HG03175 (cell line): ENCODE results near the gene FRRS1.
A peak's percentile ranks its signal among the peaks of the same experiment; 100 is the strongest.
"Not testable (repeated sequence)": the region's sequence is repeated elsewhere in the genome, so short reads cannot be mapped to it uniquely, and the experiment has no call there.

Experiments used
- ATAC-seq: cut with Tn5 transposase; IDR thresholded peaks from one replicate; pipeline ENCODE4 v1.9.1; 2021; ENCODE audit warnings: mild to moderate bottlenecking, moderate library complexity; ENCODE audit not compliant: unreplicated experiment

Gene FRRS1

DNA sequence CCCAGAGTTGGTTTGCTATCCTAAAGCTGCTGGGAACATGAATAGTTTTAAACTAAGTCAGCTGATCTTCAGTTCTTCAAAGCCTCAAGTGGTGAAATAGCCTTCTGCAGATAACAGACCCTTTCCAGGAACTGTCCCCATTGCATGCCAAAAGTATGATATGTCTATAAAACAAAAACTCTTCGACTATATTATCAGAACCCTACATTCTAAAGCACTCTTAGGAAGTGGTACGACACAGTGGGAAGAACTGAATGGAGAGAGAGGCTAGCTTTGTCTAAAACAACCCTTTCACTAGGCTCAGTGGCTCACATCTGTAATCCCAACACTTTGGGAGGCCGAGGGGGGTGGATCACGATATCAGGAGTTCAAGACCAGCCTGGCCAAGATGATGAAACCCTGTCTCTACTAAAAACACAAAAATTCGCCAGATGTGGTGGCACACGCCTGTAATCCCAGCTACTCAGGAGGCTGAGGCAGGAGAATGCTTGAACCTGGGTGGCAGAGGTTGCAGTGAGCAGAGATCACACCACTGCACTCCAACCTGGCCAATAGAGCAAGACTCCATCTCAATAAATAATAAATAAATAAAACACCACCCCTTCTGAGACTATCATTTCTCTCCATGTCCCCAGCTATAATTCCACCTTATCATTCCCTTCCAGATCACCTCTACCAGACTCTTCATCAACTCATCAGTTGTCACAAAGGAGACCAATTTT, 2.2 kb upstream of the FRRS1 start:
- no peak for ATAC-seq

DNA sequence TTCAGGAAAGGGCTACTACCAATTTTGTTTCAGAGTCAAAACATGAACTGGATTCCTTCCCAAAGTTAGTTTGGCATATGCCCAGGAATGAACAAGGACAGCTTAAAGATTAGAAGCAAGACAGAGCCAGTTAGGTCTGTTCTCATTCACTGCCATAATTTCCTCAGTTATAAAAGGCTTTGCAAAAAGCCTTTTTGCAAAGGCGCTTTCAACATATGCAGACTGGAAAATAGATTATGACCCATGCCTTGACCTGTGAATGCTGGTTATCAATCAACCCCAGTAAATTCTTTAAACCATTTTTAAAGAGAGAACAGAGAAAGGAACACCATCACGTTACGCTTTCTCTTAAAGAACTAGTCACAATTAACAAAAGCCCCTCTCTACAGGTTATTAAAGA, 1.7 kb upstream of the FRRS1 start:
- ATAC-seq, result no peak

DNA sequence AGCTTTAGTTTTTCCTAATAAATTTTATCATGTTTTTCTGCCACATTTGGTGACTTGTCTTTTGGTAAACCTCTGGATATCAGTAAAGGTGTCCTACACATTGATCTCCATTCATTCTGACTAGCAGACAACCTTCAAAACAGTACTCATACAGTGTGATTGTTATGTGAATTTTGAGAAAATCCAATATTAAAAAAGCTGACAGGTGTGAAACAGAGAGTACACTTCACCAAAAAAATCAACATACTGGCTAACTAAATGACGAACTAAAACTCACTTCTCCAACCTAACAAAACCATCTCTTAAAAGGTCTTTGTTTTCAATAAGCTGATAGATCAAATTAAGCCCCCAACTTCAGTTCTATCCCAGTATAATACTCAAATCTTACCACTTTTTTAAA, 1.5 kb downstream of the FRRS1 start:
- no peak for ATAC-seq

DNA sequence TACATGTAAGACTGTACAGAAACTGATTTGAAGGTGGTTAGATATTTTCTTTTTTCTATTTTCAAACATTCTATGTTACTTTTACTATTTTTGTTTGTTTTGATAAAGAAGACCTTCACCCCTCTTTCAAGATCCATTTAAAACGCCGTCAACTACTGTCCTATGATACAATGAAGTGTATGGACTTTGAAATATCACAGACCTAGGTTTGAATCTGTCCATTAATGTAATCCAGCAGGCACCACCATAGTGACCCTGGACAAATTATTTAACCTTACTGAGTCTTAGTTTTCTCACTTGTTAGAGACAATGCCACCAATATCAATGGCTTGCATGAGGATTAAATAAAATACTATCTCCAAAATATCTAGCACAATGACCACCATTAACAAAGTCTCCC, 2.0 kb downstream of the FRRS1 start:
- ATAC-seq, result no peak

DNA sequence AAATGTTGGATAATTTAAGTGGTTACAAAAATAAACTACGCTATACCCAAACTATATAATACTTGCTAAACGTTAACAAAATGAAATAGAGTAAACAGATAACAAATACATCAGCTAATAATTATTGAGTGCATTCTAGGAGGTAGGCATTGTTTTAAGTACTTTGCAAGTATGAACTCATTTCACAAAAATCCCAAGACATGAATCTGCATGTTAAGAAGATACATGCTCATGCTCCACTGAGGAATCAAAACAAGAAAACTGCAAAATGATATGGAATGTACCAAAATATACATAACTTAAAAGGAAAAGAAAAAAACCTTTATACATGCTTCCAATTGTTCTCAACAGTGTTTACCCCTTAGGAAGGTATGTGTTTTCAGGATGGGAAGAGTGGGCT, 2.5 kb downstream of the FRRS1 start:
- no peak for ATAC-seq

DNA sequence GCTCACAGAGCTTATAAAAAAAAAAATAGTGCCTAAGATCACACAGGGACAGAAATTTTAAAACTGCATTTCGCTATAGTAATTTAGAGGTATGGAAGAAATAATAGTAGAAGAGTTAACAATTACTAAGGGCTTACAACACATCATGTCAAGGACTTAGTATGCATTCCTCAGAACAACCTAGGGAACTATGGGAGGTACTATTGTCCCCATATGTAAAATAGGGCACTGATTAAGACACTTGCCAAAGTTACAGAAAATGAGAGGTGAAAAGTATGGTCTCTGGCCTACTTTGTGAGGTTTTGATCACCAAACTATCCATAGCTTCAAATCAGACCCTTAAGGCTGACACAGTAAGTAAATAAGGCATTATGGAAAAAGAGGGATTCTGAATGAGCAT, 4.7 kb downstream of the FRRS1 start:
- ATAC-seq, result no peak

DNA sequence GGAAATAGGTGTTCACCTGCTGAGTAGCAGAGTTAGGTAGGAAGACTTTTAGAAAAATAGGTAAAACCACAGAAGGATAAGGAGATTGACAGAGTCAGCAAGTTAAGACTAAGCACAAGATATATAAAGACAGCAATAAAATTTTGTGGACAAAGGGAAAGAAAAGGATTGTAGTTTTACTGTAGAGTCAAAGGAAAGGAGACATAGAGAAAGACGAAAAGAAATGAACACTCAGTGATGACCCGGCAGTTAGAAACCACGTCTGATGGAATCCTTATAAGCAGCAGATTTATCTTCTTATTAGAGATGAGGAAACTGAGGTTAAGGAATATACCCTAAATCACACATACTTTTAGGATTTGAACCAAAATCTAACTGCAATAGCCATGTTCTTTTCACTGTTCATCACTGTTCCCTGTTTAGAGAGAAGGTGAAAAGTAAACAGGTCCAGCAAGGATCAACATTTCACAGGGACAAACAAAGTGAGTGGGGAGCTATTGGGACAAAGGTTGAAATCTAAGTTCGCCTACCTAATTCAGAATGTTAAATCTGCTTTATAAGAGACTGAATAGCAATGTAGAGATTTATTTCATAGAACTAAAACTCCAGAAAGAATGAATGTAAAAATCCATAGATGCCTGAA, 6.8 kb downstream of the FRRS1 start:
- ATAC-seq, result no peak

DNA sequence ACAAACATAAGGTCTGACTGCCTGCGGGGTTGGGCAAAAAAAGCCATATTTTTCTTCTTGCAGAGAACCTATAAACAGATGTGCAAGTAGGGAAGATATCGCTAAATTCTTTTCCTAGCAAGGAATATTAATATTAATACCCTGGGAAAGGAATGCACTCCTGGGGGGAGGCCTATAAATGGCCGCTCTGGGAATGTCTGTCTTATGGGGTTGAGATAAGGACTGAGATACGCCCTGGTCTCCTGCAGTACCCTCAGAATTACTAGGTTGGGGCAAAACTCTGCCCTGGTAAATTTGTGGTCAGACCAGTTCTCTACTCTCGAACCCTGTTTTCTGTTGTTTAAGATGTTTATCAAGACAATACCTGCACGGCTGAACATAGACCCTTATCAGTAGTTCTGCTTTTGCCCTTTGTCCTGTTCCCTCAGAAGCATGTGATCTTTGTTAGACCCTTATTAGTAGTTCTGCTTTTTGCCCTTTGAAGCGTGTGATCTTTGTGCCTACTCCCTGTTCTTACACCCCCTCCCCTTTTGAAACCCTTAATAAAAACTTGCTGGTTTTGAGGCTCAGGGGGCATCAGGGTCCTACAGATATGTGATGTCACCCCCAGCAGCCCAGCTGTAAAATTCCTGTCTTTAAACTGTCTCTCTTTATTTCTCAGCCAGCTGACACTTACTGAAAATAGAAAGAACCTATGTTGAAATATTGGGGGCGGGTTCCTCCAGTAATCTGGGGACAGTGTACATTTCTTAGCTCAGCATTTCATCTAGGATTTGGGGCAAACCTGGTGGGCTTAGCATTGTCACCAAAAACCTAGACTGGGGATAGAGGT, 7.5 kb downstream of the FRRS1 start:
- ATAC-seq, result not testable (repeated sequence)

DNA sequence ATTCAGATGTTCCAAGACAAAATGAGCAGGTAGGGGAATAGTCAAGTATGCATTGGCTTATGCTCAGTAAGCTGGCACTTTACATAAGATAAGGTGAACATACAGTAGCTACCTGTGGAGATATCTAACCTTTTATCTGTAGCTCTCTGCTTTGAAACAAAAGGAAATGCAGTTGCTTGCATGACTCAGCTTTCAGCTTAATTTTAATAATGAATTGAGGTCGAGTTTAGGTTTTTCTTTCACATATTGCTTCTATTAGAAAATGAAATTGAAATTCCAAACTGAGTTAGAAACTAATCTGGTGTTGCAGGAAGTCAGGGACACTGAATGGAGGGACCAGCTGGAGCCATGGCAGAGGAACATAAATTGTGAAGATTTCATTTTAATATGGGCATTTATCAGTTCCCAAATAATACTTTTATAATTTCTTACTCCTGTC, 8.3 kb downstream of the FRRS1 start:
- ATAC-seq, result peak; percentile 78

DNA sequence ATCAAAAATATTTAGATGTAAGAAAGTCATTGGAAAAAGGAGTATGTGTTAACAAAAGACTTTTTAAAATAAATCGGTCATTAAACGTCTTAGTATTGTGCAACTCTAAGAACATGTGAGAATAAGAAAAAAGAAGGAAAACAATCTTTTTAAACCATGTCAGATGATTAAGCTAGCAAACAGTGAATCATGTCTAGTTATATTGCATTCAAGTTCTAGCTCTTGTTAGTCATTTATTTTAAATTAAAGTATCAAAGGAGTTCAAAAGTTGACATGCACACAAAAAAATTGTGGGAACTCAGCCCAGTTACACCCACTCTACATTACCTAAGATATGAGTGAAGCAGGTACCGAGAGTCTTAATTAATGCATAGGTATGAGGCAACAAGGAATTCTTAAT, 9.8 kb downstream of the FRRS1 start:
- ATAC-seq, result no peak

DNA sequence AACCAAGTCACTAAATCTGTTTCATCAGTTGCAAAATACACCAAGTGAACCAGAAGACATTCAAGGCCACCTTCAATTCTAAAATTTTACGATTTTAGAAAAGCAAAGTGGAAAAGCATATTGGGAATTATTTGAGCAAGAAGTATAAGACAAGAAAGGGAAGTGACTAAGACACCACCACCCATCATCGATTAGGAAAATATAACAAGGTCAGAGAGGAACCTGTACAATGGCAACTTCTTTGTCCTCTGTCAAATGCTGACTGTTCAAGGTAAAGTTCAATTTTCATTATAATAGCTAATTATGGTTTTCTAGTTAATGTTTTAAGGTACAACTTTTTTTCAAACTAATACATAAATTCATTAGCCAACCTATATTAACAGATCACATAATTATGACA, 10.8 kb downstream of the FRRS1 start:
- no peak for ATAC-seq

DNA sequence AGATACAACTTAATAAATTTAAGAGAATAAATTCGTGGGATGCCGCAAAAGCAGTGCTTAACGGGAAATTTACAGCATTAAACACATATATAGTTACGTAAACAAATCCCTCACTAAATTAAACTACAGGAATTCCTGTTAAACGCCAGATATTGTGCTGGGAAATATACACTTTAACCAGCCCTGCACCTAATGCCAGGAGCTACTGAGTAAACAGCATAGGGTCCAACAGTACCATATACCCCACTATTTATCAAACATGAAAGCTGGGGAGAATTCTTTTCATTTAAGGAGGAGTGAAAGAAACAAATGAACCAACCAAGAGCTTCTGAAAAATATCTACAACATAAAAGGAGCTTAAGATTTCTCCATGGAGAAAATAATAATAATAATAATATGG, 11.7 kb downstream of the FRRS1 start:
- ATAC-seq, result no peak

DNA sequence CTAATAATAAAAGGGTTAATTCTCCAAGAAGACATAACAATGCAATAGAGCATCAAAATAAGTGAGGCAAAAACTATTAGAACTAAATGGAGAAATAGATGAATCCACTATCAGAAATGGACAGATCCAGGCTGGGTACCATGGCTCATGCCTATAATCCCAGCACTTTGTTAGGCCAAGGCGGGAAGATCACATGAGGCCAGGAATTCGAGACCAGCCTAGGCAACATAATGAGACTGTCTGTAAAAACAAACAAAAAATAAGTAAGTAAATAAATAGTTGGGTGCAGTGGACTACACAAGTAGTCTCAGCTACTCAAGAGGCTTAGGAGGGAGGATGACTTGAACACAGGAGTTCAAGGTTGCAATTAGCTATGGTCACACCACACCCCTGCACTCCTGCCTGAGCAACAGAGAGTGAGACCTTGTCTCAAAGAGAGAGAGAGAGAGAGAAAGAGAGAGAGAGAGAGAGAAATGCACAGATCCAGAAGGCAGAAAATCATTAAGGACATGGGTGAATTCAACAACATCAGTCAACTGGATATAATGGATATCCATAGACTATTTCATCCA, 12.3 kb downstream of the FRRS1 start:
- ATAC-seq, result no peak

DNA sequence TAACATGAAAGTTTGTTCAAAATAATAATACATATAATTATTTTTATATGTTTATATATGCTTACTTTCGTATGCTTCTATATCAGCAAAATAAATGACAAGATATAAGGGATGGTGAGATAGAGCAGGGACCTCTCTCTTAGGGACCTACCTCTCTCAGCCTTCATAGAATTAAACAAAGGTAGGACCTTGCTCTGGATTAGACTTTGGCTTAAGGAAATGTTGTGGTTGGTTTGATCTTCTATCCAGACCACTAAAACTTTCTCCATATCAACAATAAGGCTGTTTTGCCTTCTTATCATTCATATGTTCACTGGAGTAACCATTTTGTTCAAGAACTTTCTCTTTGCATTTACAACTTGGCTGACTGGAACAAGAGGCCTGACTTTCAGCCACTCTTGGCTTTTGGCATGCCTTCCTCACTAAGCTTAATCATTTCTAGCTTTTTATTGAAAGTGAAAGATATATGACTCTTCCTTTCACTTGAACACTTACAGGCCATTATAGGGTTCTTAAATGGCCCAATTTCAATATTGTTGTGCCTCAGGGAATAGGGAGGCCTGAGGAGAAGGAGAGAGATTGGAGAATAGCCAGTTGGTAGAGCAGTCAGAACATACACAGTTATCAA, 14.4 kb downstream of the FRRS1 start:
- peak; percentile 87 for ATAC-seq

DNA sequence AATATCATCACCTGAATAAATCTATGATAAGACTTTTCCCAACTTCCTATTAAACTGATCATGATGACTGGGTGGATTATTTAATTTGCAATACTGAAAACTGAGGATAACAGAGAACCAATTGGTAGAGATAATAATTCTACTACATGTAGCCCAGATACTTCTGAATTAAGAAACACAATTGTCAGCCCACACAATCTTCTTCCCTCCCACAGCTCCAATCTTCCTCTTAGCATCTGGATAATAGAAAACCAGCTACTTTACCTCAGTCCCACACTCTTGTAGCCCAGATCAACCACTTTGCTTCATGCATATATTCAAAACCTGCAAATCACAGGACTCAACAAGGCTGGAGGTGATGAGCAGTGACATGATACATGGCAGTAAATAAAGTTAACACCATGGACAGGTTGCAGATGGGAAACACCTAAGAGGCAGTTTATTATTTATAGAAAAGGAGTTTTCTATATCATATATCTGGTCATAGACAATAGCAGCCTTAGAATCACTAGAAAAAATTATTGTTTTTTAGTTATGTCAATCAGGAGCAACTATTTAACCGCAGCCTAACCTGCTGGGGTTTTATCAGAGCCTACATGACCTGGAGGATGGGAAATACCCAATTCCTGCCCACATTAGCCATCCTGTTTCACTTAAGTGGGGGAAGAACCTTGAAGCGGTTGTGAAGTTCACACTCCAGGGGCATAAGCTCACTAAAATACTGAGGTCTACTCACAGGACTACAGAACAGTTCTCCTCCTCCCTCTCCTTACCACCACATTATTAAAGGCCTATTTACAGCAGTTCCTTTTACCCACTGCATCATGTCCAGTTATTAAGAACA, 16.7 kb downstream of the FRRS1 start:
- ATAC-seq, result peak; percentile 67

DNA sequence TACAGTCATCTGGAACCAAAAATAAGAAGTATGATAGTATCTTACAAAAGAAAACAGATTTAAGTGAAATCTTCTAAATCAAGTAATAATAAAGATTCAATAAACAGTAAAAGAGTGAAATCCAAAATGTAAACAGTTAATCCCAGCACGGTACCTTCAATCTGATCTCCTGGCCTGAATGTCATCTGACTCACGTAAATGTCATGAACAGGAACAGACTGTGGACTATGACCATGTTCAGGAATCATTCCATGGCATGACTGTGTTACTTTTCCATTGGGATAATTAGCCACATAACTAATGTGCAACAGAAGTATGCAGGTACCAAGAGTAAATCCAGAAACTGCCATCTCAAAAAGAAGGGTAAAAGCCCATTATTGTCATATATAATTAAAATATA, 18.0 kb downstream of the FRRS1 start:
- ATAC-seq, result no peak

DNA sequence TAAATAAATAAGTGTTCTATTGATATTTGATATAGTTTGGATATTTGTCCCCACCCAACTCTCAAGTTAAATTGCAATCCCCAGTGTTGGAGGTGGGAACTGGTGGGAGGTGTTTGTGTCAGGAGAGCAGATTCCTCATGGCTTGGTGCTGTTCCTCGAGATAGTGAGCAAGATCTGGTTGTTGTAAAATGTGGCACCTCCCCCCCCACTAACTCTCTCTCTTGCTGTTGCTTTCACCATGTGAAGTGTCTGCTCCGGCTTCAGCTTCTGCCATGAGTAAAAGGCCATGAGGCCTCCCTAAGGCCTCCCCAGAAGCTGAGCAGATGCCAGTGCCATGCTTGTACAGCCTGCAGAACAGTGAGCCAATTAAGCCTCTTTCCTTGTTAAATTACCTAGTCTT, 20.8 kb downstream of the FRRS1 start:
- no peak for ATAC-seq

DNA sequence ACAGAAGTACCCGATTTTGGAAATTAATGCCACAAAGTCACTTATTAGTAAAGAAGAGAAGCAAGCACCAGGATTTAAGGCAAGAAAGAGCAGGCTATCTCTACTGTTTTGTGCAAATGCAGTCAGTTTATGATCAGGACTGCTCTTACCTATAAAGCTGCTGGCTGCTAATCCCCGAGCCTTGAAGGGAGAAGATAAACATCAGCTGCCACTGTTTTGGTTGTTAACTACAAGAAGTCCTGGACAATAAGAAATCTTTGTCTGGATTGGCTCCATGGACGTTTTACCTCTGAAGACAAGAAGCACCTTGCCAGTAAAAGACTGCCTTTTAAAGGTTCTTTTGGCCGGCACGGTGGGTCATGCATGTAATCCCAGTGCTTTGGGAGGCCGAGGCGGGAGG, 21.4 kb downstream of the FRRS1 start:
- ATAC-seq, result no peak

DNA sequence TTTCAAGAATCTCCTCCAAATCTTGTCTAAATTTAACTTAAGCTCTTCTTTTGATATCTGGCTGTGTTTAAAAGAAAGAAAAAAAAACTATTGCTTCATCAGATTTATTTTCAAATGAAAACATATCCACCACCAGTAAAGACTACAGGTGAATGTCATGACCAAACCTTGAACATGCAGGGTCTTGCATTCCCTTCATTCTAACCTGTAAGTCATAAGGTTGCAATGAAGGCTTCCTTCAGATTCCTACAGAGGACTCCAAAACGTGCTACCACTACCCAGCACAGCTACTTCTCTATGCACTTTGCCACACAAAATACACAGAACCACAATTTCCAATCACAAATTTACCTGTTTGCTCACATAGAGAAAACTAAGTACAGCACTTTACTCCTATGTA, 26.3 kb downstream of the FRRS1 start:
- no peak for ATAC-seq

DNA sequence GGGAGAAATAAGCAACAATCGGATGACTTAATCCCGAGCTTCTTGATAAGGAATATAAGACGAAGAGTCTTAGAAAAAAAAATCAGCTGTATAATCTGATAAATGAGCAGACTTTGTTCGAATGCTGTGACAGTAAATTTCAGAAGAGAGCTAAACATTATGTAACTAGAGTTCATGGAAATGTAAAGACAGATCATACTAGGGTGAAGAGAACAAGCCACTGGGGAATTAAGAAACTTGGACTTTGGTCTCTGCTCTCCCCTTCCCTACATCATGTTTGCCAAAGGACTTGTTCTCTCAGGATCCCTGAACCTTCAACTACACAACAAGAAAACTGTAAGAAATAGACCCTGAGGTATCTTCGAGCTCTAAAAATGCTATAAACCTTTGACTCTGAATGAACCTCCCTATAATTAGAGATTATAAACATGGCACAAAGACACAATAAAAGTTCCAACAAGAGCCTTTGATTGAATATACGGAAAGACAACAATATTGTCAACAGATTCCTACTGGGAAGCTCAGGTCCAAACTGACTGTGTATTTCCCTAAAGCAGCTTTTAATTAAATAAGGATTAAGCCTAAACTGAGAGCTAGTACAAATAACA, 27.5 kb downstream of the FRRS1 start:
- no peak for ATAC-seq
